DMS153 (cell line): ENCODE measurements around the gene RNU4-1.
"Not testable (repeated sequence)": the region's sequence is repeated elsewhere in the genome, so short reads cannot be mapped to it uniquely, and the experiment has no call there.

Experiments
- DNase-seq: peaks from one replicate; lab custom pipeline; 2025; lab: John Stamatoyannopoulos, UW

The RNU4-1 gene

GRCh38 chr12:120292661-120293531, at the start of gene RNU4-1:
RNU4-1 (minus strand) TSS chr12:120293237.
- peak; percentile 74 for DNase-seq

- no peak for DNase-seq
These were observed 49.4 kb upstream of the RNU4-1 start for GRCh38 chr12:120342175-120343038.

DNA sequence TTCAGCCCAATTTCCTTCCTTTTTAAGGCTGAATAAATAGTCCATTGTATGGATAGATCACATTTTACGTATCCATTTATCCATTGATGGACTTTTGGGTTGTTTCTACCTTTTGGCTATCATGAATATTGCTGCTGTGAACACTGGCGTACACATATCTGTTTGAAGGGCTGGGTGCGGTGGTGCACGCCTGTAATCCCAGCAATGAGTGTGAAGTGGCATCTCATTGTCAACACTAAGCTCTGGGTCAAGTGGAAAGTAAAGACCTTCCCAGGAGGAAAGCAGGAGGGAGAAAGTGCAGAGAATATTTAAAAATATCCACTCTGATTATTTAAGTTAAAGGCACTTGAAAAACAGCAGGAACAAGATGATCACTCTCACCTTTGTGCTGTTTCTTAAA, 46.2 kb upstream of the RNU4-1 start:
- DNase-seq, result no peak

DNA sequence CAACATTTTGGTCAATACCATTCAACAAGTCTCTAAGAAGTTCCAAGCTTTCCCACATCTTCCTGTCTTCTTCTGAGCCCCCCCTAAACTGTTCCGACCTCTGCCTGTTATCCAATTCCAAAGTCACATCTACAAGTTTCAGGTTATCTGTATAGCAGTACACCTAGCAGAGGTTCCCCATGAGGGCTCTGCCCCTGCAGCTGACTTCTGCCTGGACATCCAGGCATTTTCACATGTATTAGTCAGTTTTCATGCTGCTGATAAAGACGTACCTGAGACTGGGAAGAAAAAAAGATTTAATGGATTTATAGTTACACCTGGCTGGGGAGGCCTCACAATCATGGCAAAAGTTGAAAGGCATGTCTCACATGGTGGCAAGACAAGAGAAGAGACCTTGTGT, 44.7 kb upstream of the RNU4-1 start:
- DNase-seq, result no peak

GRCh38 chr12:120336392-120336791, 43.4 kb upstream of the RNU4-1 start:
- DNase-seq, result not testable (repeated sequence)

DNA sequence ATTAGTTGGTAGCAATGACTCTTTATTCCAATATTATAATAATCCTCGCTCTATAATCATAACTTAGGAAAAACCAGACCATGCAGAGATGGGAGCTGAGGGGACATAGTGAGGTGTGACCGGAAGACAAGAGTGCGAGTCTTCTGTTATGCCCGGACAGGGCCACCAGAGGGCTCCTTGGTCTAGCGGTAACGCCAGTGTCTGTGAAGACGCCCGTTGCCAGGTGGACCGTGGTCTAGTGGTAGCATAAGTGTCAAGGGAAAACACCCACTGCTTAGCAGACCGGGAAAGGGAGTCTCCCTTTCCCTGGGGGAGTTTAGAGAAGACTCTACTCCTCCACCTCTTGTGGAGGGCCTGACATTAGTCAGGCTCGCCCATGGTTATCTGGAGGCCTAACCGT, 42.4 kb upstream of the RNU4-1 start:
- DNase-seq, result peak; percentile 40

DNA sequence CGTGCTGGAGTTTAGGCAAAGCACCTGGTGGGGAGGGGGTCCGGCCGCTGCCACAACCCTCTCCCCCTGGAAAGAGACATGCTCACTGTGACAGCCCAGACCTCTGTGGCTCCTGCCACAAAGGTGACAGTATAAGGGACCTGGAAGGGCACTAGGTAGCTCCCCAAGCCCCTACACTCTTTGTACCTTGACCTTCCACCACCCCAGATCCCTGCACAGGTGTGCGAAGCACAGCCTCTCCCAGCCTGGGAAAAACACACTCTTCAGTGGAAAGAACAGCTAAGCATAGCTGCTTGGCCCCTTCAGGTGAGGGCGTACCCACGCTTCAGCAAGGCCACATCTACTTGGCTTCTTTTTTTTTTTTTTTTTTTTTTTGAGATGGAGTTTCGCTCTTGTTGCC, 39.5 kb upstream of the RNU4-1 start:
- DNase-seq, result no peak

DNA sequence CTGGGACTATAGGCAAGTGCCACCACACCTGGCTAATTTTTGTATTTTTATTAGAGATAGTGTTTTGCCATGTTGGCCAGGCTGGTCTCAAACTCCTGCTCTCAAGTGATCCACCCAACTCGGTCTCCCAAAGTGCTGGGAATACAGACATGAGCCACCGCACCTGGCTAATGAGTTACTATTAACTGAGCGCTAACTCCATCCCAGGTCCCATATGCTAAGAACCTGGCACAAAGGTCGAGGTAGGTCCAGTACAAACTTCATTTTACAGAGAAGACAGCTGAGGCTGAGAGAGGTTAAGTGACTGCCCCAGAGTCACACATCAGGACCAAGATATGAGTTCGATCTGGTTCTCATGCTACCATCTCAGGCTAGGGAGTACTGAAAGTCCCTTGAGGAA, 39.0 kb upstream of the RNU4-1 start:
- DNase-seq, result no peak

DNA sequence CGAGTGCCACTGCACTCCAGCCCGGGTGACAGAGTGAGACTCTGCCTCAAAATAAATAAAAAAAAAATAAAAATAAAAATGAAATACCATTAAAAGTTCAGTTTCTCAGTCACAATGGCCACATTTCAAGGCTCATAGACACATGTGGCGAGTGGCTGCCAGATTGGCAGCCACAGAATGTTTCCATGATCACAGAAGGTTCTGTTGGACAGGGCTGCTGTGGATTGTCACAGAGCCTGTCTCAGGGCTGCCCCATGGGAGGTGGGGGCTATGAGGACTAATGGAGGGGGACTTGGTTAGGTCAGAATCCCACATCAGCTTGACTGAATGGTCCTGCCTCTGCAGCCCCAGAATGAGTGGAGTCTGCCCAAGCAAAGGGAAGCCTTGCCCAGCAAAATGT, 38.4 kb upstream of the RNU4-1 start:
- no peak for DNase-seq

- no peak for DNase-seq
These were observed 35.2 kb upstream of the RNU4-1 start for GRCh38 chr12:120328228-120328627.

GRCh38 chr12:120327593-120327992, 34.6 kb upstream of the RNU4-1 start, which contains the start of gene PLA2G1B:
PLA2G1B (minus strand) TSS chr12:120327779; CDS start chr12:120327753, 26 bp downstream.
- DNase-seq, result no peak

GRCh38 chr12:120324841-120325417, 31.9 kb upstream of the RNU4-1 start:
- no peak for DNase-seq

DNA sequence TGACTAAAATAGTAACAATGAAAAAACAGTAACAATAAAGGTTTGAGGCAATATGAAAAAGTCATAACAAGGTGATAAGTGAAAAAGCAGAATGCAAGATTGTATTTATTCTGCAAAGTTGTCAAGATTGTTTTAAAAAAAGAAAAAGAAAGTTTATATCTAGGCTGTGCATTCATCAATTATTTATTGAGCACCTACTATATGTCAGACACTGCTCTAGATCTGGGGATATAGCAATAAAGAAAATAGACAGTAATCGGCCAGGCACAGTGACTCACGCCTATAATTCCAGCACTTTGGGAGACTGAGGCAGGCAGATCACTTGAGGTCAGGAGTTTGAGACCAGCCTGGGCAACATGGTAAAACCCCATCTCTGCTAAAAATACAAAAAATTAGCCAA, 30.7 kb upstream of the RNU4-1 start:
- DNase-seq, result no peak

- DNase-seq, result no peak
These were observed 28.6 kb upstream of the RNU4-1 start for GRCh38 chr12:120321382-120322202.

DNA sequence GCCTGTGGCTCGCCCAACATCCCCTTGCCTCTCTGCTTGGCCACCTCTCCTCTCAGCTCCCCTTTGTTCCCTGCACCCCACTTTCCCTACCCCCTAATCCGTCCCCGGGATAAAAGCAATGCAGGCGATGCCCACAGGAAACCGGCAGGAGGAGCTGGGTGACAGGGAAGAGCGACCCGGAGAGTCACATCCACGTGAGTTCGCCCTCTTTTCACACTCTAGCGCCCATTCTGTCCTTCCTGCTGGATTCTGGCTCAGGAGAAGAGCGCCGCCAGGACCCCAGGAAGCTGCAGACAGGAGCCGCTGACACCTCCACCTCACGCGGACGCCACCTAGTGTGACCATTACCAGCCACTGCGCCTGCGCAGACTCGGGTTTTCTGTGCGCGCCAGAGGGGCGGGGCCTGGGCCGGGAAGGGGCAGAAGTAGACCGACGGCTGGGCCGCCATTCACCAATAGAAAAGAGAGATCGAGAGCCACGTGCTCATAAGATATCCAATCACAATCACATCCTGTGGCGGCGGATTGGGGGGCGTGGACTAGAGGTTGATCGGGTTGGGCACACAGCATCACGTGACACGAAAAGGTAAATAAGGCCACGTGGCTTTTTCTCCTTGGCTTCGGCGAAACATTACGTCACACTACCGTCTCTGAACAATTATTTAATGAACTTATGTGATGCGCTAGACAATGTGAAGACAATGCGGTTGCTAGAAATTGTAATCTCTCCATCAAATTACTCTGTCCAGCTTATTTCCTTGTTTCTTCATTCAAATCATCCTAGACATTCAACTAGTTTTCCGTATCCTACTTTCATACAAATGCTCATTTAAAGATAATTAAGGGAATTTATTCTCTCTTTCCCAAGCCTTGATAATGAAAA, 24.4 kb upstream of the RNU4-1 start:
- peak; percentile 100 for DNase-seq

DNA sequence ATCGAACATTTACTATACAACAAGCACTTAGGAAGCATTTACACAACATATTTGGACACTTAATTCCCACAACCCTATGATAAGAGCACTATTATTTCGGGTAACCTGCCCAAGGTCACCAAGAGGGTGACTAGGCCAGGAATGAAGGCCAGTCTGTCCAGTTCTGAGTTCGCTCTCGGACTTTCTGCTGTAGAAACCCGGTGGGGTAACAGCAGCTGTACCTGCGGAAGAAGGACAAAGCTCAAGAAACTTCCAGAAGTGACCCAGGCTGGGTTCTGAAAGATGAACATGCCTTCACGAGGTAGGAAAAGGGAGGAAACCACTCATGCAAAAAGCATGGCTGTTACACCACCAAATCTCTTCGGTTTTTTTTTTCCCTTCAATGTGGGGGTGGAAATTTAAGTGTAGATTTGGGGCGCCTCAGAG, 23.8 kb upstream of the RNU4-1 start:
- no peak for DNase-seq

DNA sequence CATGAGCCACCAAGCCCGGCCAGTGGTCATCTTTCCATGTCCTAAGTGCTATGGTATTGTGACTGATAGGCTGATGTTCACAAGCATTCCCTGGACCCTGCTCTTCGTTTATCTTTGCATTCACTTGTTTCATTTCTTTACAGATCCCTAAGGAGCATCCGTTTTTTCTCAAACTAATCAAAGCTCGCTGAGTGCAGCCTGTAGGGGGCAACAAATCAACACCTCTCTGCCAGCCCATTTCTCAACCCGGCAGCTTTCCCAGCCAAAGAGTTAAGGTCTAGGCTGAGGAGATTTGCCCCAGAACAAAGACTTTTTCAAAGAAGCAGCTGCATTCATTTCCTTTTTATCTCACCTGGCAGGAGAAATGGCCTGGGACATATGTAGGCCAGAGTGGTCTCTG, 21.2 kb upstream of the RNU4-1 start:
- DNase-seq, result no peak

GRCh38 chr12:120301962-120302815, 9.2 kb upstream of the RNU4-1 start, which contains the start of gene SIRT4:
SIRT4 (plus strand) TSS chr12:120302321; CDS start chr12:120303562, 1,241 bp downstream.
- DNase-seq, result peak; percentile 90

GRCh38 chr12:120292411-120292660, 701 bp downstream of the RNU4-1 start:
- no peak for DNase-seq
